Measurements from ENCODE around the gene F12.
A peak's percentile ranks its signal among the peaks of the same experiment; 100 is the strongest.
"Not testable (repeated sequence)": the region's sequence is repeated elsewhere in the genome, so short reads cannot be mapped to it uniquely, and the experiment has no call there.

The F12 gene

GRCh38 chr5:177385720-177386119, 23.6 kb downstream of the F12 start:
- DNase-seq, result no peak

GRCh38 chr5:177384134-177384533, 25.2 kb downstream of the F12 start, which contains the start of gene SLC34A1:
Gene SLC34A1, plus strand, starts transcription at chr5:177384434. Its CDS starts 1,308 bp downstream, at chr5:177385742.
- DNase-seq, result no peak

GRCh38 chr5:177383181-177383580, 26.2 kb downstream of the F12 start:
- no peak for DNase-seq

- peak; percentile 33 for DNase-seq
Observed at GRCh38 chr5:177382423-177383029, 26.8 kb downstream of the F12 start.

DNA sequence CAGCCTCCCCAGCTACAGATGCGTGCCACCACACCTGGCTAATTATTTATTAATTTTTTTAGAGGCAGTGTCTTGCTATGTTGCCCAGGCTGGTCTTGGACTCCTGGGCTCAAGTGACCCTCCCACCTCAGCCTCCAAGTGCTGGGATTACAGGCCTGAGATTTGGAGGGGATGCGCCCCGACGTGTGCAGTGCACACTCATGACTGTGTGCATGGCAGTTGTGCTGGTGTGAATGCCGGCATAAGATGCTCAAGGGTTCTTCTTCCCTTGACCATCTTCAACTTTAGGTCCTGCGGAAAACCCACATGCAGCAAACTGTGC, 28.6 kb downstream of the F12 start:
- DNase-seq, result no peak

GRCh38 chr5:177378884-177379883, 30.2 kb downstream of the F12 start:
- DNase-seq, result no peak

DNA sequence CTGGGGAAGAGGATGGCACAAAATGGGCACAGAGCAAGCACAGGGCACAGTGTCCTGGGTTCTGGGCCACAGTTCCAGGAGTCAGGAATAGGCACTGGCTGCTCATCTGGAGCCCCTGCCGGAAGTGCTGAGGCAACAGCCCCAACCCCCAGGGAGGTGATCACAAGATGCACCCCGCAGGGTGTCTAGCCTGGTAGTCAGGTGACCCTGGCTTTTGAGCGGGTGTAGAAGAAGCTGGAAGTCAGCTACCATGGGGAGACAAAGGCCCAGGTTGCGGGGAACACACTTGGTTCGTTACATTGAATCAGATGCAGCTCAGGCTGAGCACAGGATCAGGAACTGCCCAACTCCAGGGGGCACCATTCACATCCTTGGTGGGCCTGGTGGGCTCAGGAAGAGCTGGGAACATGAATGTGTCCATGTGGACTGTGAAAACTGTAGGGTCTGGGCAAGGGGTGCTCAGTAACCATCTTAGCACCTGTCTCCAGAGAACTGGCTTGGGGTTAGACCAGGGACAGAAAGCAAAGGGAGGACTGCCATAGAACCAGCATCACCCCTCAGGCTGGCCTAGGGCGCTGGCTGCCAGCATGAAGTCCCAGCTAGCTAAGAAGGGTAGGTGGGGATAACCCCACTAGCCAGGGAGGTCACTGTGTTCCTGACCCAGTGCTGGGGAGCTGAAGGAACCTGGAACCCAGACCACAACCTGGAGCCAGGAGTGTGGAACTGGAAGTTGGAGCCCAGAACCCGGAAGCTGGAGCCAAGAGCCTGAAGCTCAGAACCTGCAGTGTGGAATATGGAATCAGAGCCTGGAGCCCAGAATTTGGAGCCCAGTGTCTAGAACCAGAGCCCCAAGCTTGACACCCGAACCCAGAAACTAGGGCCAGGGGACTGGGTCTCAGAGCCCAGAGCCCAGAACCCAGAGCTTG, 31.2 kb downstream of the F12 start:
- DNase-seq, result no peak

- DNase-seq, result no peak
Observed at GRCh38 chr5:177376107-177376506, 33.3 kb downstream of the F12 start.

DNA sequence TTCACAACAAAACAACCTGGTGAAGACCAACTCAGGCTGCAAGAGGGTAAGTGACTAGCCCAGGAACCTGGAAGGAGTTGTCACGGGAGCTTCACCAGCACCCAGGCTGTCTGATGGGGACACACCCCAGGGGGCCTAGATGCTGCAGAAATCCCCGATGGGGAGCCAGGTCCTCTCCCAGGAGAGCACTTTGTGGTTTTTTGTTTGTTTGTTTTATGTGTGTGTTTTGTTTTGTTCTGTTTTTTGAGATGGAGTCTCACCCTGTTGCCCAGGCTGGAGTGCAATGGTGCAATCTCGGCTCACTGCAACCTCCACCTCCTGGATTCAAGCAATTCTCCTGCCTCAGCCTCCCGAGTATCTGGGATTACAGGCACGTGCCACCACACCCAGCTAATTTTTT, 33.8 kb downstream of the F12 start:
- DNase-seq, result not testable (repeated sequence)

GRCh38 chr5:177374211-177374610, 35.2 kb downstream of the F12 start:
- DNase-seq, result no peak

GRCh38 chr5:177373806-177374205, 35.6 kb downstream of the F12 start:
- DNase-seq, result no peak

- DNase-seq, result no peak
Observed at GRCh38 chr5:177372910-177373309, 36.5 kb downstream of the F12 start.

GRCh38 chr5:177372034-177372896, 37.1 kb downstream of the F12 start:
- no peak for DNase-seq

GRCh38 chr5:177371120-177372033, 38.0 kb downstream of the F12 start:
- DNase-seq, result no peak

GRCh38 chr5:177370488-177371119, 38.8 kb downstream of the F12 start:
- DNase-seq, result peak; percentile 90

DNA sequence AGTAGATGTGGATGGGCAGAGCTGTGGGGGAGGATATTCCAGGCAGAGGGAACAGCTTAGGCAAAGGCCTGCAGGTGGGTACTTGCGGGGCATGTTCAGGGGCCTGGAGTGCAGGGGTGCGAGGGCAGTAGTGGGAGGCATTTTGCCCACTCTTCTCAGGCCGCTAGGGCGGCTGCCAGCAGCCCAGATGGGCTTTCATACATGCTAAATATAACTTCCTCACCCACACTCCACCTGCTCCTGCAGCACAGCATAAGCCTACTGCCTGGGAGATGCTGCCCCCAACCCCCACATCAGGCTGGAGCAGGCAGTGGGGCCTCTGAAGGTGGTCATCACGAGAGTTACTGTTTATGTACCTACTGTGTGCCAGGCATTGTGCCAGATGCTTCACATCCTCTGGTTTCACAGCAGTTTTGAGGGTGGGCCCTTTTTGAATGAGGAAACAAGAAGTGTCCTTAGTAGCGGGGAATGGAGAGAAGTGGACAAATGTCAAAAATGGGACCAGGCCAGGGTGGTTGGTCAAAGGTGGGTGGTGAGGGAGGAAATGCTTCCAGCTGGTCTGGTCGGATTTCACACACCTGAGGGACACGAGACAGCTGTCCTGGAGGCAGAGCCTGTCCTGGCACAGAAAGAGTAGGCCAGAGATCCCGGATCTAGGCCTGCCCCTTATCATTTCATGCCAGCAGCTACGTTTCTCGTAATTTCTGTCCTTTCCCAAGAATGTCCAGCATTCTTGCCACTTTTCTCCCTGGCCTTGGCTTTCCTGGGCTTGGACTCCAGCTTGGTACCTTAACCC, 39.5 kb downstream of the F12 start:
- no peak for DNase-seq

DNA sequence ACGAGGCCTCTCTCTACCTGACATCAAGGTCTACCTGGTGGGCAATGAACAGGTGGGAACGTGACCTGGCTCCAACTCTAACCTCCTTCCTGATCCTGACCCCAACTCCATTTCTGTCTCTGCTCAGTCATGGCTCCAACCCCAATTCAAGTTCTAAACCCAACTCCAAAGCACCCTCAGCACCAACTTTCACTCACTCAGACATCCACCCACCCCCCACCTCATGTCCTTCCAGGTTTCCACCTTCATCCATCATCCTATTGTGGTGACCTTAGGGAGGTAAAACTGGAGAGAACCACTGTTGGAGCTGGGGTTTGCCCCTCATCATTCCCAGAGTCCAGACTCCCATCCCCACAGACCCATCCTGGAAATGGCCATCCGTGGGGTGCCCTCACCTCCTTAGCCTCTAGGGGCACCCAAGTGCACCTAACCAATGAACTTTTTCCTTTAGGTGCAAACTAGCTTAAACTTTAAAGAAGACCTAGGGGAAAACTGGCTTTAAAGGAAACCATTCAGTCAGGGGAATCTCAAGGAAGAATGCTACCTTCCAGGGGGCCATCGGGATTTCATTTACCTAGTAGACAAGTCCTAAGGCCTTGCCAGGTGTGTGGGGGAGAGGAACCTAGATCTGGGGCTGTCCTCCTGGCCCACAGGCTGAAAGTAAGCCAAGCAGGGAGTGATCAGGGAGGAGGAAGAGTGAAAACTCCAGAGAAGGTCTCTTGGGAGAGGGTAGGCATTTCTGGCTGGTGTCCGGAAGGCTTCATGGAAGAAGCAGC, 40.3 kb downstream of the F12 start:
- DNase-seq, result peak; percentile 32

- no peak for DNase-seq
Observed at GRCh38 chr5:177367981-177368868, 41.1 kb downstream of the F12 start.

All from eye (tissue), 1 donor.